Vagina (tissue), 2 donors: ENCODE measurements around the gene DDX52.

ENCODE experiments used
- CTCF ChIP-seq, 3 experiments: fragments of 450-650 bp in 2 of 3; fragments of 200-600 bp in 1 of 3; sonication (generic) in 1 of 3; IDR thresholded peaks; one replicate each; pipeline ENCODE4 v1.5.1; 2017 to 2019; ENCODE audit warnings: antibody characterized with exemption in 3 of 3, mild to moderate bottlenecking in 2 of 3, moderate library complexity in 2 of 3
- POLR2A ChIP-seq, 2 donors: fragments of 450-650 bp; IDR thresholded peaks; one replicate each; pipeline ENCODE4 v1.6.1; 2017; ENCODE audit warnings: antibody characterized with exemption in 2 of 2, mild to moderate bottlenecking in 2 of 2, moderate library complexity in 2 of 2

- TF ChIP-seq CTCF (IDR thresholded peaks at IDR 0.05) (no peak), POLR2A (IDR thresholded peaks at IDR 0.05) (no peak)
These were observed 28.4 kb downstream of the DDX52 start for GRCh38 chr17:37614823-37615222.
